HG02973 (cell line): ENCODE data around the gene MMP20.

Experiments
- ATAC-seq: cut with Tn5 transposase; IDR thresholded peaks from one replicate; pipeline ENCODE4 v1.9.1; 2021; ENCODE audit warnings: moderate library complexity; ENCODE audit not compliant: unreplicated experiment

Gene MMP20

DNA sequence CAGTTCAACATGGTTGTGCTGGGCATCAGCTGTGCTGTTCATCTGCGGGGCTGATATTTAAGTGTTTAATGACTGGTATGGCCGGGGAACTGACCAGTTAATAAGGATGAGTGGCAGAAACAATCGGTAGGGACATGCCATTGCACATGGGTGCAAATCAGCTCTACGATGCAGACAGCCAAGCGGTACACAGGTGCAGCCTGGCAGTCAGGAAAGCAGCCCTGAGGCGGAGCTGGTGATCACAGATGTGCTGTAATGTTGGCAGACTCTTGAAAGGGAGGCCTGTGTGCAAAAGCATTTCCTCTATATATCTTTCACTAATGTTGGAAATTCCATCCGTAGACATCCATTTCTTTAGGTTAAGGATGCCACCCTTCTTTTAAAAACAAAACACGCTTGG is 1.1 kb downstream of the MMP20 start:
- no peak for ATAC-seq

DNA sequence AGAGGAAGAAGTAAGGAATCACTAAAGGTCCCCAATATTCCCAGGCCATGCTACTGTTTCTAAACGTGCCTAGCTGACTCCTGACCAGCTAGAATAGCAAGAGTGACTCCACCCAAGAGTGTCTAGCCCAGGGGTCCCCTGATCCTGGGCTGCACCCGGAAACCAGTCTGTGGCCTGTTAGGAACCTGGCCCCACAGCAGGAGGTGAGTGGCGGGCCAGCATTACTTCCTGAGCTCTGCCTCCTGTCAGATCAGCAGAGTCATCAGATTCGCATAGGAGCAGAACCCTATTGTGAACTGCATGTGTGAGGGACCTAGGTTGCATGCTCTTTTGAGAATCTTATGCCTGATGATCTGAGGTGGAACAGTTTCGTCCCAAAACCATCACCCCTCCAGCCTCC is 2.0 kb downstream of the MMP20 start:
- ATAC-seq, result no peak

DNA sequence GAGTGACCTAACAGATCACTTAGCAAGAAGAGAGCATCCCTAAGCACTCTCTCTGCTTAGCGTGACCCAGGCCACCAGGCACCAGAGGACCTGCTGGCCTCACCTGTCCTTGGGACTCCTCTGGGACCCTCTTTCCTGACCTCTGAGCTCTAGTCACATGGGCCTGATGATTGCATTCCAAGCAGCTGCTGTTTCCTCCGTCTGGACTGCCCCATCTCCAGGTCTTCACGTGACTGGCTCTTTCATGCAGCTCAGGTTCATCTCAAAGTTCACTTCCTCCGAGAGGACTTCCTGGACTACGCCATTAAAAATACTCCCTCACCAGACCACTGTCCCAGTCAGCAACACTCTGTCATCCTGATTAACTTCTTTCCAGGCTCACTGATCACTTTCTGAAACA is 2.9 kb downstream of the MMP20 start:
- ATAC-seq, result no peak

DNA sequence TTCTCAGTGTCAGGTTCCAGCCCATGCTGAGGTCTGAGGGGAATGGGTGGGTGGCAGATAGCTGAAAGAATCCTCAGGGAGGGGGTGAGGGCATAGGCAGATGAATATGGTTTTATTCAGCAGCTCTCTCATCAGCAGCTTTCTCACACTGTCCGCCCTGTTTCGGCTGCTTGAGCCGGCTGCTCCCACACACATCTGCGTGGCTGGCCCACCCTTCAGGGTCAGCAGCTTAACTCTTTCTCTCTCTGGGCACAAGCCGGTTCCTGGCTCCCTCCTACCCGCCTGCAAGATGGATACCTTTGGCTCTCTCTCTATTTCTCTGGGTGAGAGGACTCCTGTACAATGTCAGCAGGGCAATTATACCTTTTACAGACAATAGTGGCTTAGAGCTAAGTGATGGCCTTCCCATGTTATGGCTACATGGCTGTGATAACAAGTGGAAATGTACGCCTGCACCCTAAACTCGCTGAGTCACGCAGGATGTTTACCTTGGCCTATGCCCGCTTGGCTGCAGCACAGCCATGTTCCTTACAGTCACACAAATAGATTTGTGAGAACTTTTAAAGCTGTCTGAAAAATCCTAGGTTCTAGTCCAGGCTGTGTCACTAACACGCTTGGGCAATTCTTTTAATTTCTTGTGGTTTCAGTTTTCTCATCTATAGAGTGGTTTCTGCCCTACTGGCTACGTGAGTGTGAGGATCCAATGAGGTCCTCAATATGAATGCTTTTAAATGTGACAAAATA is 4.1 kb downstream of the MMP20 start:
- ATAC-seq, result peak; percentile 55

DNA sequence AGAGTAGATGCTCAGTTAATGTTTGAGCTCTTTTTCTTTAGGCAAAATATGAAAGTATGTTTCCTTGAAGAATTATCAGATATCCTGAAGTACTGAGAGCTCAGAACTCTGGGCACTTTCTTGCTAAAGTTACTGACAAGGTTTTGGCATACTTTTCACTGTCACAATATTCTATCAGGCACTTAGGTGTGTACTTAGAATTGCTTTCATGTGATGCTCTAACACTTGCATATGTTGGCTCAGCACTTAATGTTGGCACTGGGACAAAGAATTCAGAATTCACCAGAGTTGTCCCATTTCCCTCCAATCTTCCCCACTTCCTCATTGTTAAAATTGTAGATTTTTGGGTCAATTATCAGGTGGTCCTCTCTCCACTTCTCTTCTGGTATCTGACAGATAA is 5.0 kb downstream of the MMP20 start:
- ATAC-seq, result no peak

DNA sequence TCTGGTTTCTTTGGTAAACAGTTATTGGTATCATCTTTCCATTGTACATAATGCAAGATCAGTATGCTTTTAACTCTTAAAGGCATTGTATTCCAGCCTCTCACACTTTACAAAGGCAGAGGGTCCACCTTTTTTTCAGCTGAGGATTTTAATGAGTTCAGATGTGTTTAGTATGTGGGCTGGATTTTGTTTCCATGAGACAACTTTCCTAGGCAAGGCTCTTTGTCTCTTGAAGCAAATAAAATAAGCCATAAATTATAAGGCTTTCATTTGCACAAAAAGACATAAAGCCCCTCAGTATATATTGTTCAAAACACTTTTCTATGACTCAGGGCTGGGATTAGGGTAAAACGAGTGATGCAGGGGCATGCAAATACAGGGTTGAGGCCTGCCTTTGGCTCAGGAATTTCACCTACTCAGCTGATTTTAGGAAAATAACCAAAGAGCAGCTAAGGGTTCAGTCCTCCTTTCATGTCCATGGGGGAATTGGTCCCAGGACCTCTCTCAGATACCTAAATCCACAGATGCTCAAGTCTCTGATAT is 7.6 kb downstream of the MMP20 start:
- ATAC-seq, result no peak

DNA sequence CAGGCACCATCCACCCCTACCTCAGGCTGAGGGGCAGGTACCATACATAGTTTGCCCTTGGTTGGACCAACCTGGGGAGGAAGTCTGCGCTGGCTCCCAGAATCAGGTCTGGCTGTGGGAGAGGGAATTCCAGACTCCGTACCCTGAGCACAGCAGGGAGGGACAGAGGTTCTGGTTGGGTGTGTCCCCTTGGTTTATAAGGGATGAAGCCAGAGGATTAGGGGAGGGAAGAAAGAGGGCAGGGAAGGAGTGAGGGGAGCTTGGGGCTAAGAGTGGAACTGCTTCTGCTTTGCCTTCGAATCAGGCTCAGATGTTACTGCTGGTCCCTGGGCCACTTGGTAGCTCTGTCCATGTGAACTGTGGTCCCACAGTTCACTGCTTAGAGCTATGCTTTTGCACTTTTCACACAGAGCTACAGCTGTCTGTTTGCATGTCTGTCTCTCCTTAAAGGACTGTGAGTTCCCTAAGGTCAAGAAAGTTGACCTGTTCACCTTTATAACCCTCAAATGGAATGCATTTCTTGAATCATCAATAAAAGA is 9.2 kb downstream of the MMP20 start:
- ATAC-seq, result no peak

DNA sequence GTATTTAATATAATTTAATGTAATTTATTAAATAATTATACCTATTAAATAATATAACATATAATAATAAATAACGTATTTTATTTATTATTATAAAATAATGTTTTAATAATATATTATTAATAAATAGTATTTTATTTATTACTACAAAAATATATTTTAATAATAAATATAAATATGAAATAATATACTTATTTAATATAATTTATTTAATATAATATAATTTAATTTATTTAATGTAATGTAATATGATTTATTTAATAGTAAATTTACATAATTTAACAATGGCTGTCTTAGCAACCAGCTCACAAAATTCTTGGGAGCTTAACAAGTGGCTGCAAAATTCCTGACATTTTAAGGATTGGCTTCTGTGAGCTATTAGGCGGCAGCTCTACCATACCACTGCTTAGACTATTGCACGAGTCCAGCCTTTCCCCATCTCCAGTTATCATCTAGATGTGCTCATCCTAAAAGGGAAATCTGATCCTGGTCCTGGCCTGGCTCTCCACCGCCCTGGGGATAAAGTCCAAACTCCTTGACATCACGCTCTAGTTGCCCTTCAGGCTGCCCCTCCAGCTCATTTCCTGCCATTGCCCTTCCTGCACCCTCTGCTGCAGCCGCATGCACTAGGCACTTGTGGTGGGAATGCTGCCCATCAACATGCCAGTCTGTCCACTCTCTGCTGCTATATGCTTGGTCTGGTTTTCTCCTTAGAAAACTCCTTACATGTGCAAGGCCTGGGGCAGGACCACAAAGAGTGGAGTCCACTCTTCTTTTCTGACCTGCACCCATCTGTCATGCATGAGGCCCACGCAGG is 9.8 kb downstream of the MMP20 start:
- no peak for ATAC-seq

DNA sequence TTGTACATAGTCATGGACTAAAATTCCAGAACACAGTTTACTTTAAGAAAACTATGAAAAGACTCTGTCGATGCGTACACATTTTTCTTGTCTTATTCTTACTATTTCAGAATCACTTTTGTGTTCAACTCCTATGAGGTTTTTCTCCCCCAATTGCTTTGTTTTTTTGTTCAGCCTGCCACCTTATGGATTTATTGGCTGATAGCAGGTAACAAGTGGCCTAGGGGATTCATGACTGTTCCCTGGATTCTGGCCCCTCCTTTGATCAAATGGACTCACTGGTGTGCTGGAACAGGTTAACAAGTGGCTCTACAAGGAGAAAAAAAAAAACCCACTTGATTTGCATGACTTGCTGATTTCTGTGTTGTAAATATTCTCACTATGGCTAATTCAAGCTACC is 10.6 kb downstream of the MMP20 start:
- ATAC-seq, result no peak

DNA sequence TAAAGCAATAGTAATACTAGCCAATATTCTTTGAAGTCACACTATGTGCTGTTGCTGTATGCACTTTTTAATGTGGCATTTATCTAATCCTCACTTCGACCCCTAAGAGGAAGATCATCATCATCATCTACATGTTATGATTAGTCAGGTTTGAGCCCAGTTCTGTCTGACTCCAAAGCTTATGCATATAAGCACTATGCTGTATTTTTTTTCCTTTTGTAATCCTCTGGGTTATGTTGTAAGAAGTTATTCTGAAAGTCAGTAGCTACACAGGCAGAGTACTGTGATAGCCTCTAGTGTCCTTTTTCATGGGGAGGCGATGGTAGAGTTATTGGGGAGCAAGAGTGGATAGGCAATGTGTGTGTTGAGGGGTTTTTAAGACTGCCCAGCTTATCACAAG is 11.1 kb downstream of the MMP20 start:
- no peak for ATAC-seq

DNA sequence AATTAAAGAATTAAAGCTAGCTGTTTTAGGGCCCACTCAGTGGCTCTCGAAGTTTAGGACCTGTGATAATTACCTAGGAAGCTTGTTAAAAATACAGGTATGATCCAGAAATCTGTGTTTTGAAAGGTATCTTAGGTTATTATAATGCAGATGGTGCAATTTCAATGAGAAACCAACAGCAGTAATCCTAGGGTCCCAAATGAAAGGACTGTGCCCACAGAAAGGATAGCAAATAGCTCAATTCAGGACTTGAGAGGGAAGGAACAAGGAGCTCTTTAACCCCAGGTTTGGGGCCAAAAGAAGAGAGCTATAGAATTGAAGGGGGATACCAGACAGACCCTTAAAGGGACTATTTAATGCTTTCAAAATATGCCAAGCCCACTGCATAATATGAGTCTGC is 11.7 kb downstream of the MMP20 start:
- ATAC-seq, result no peak

DNA sequence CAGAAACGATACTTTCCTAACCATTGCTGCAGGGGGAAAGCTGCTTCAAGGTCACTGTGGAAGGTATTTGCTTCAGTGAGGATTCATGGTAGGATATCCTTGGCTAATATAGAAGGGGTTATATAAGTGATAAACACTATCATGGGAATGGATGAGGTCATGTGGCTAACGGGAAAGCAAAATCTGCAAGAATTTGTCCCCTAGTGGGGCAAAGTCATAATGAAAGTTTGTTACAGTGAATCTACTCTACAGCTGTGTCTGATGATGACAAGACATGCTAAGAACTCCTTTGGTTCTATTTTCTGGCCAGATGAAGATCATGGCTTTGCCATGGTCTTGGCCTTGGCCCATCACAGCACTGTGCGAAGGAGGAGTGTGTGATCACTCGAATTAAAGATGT is 13.8 kb downstream of the MMP20 start:
- ATAC-seq, result peak; percentile 44

DNA sequence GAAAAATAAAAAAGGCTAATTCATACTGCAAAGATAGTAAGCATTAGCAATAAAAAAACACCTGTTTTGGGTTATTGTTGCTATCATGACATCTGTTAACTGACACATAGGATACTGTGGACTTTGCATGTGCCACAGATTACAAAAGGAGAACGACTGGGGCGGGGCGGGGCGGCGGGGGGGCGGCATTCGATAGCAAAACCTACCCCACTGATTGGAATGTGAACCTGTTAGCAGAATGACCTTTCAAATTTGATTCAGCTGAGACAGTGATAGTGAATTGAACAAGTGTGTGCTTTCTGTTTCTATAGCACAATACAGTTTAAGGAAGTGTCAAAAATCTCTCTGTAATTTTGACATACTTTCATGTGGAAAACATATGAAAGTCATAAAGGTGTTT is 14.9 kb downstream of the MMP20 start:
- ATAC-seq, result peak; percentile 52

DNA sequence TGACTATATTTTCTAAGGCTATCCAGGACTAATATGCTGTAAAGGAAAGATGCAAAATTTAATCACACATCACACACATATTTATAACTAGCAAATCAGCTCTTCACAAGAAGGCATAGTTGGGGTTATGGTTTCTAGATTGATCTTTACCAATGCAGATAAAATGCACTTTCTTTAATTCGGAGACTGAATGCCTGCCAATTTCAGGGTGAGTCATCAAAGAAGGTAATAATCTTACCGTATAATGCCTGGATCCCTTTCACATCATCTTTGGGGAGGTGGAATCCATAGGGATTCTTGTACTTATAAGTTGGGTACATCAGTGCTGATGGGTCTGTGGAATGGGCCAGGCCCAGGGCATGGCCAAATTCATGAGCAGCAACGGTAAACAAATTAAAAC is 16.4 kb downstream of the MMP20 start:
- no peak for ATAC-seq

DNA sequence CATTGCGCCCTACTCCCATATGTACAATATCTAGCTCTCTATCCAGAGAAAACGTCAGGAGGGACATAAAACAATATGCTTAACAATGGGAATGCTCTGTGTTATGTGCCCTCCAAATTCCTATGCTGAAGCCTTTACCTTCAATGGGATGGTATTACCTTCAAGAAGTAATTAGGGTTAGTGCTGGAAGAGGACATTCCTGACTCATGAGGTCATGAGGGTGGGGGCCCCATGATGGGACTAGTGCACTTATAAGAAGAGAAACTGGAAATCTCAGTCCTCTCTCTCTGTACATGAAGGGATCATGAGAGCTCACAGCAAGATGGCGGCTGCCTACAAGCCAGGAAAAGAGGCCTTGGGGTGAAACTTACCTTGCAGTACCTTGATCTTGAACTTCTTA is 20.3 kb downstream of the MMP20 start:
- ATAC-seq, result no peak

DNA sequence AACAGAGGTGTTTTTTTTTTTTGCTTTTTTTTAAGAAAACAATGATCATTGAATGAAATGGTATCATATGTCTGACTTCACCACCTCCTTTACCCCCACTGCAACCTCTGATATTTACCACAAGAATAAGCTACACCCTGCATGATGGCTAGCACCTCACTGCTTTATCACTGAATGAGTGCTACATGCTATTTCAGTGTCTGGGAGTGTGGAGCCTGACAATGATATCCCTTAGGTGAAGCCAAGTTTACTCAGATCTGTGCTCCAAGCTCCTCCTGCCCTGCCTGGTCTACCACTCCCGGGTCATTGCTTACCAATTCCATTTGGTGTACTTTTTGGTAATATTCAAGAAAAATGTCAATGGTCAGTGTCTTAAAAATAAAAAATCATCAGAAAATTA is 21.1 kb downstream of the MMP20 start:
- ATAC-seq, result no peak

DNA sequence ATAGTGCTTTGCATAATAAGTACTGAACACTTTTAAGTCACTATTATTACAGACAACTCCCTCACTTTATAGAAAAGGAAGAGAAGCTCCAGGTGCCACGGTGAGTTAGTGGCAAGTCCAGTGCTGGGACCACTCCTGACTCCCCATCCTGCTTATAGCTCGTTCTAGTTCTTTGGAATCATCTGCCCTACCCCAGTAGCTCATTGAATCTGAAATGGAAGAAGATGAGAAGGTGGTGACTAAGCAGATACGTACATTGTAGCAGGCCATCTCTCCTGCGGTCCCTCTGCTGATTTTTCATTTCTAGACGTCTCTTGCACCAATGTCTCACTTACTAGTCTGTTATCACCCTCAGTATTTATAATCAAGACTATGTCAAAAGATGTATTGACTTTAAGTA is 21.6 kb downstream of the MMP20 start:
- no peak for ATAC-seq

DNA sequence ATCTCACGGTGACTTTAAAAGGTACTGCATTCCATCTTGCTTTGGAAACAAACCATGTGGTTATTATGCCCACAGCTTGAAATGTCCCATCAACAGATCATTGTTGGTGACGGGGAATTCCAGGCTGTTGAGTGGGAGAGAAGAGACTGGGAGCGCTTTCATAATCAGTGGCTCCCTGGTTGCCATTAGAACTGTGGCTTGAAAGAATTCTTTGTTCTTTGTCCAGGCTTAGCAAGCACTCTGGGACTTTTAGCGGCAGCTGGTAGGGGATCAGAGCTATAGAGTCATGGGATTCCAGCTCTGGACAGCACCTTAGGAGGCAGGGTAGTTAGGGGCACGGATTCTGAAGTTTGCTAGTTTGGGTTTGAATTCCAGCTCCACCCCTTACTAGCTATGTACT is 22.0 kb downstream of the MMP20 start:
- no peak for ATAC-seq

DNA sequence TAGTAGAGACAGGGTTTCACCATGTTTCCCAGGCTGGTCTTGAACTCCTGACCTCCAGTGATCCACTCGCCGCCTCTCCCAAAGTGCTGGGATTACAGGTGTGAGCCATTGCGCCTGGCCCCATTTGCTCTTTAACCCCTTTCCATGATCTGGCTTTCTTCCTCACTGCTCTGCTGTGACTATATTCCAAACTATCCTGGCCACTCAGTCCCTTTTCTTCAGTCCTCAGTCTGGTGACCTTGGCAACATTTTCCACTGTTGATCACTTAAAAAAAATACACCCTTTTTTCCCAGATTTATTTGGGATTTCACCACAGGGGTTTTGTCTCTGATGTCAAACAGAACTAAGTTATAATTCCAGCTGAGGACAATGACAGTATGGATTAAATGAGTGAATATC is 24.5 kb downstream of the MMP20 start:
- ATAC-seq, result no peak

DNA sequence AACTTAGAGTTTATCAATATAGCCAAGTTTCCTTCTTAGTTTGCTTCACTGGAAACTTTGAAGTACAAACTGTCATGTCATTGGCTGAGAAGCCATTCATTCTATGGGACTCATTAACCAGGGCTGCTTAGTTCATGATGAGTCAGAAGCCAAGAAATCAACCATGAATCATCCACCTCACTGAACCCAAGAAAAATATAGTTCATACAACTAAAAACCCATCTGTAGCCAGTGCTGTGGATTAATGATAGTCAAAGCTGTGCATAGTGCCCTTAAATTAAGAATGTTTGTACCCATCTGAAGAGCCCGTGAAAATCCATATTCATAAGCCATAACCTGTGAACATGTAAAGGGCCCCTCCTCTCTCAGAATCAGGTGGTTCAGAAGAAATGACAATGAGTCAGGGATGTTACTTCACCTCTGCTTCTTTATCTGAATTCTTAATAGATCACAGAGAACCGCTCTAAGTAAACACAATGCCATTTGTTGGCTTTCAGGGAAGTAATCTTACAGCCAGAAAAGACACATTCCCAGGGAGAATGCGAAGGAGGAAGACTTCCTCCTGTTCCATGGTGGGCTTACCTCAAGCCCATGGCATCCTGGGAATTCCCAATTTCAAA is 25.4 kb downstream of the MMP20 start:
- peak; percentile 93 for ATAC-seq

DNA sequence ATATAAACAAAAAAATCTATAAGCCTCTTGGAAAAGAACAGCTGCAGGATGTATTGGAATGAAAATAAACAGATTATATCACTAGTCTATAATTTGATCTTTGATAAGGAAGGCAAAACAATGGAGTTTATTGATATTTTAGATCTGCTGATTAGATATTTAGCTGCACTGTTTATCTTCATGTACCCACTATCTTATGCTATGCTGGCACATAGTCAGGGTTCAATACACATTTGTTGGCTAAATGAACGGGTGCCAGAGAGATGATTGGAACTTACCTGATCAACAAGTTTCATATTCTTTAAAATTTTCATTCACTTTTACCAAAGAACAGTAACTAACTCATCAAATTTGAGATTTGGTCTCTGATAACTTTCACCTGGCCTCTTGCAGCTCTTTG is 26.9 kb downstream of the MMP20 start:
- ATAC-seq, result no peak

DNA sequence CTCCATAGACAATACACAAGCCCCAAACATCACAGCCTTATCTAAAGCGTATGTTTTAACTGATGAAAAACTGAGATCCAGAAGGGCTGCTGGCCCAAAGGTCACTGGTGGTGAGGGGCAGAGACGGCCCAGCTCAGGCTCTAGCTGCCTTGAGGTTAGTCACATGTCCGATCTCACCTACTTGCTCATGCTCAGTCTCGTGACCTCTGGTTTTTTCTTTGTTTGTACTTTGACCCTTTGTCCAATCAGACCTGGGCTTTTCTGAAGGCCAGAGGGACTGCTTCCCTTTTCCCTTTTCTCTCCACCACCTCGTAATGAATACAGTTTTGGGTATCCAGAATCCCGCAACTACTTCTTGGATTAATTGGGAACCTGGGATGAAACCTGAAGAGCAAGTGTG is 28.6 kb downstream of the MMP20 start:
- ATAC-seq, result no peak
